ENCODE results near the gene EPHB6. TPM values are rescaled to one million over a fixed set of nuclear protein-coding genes. Genes with fewer than 3 reads are reported as not detected.

EPHB6 gene
- total RNA-seq, 1 donor = 11.0 TPM

DNA sequence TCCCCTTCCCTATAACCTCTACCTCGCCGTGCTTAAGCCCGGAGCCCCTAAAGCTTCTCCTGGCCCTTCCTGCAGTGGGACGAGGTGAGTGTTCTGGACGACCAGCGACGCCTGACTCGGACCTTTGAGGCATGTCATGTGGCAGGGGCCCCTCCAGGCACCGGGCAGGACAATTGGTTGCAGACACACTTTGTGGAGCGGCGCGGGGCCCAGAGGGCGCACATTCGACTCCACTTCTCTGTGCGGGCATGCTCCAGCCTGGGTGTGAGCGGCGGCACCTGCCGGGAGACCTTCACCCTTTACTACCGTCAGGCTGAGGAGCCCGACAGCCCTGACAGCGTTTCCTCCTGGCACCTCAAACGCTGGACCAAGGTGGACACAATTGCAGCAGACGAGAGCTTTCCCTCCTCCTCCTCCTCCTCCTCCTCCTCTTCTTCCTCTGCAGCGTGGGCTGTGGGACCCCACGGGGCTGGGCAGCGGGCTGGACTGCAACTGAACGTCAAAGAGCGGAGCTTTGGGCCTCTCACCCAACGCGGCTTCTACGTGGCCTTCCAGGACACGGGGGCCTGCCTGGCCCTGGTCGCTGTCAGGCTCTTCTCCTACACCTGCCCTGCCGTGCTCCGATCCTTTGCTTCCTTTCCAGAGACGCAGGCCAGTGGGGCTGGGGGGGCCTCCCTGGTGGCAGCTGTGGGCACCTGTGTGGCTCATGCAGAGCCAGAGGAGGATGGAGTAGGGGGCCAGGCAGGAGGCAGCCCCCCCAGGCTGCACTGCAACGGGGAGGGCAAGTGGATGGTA lies 9.2 kb downstream of the EPHB6 start:
- TF ChIP-seq, protein P1, sequence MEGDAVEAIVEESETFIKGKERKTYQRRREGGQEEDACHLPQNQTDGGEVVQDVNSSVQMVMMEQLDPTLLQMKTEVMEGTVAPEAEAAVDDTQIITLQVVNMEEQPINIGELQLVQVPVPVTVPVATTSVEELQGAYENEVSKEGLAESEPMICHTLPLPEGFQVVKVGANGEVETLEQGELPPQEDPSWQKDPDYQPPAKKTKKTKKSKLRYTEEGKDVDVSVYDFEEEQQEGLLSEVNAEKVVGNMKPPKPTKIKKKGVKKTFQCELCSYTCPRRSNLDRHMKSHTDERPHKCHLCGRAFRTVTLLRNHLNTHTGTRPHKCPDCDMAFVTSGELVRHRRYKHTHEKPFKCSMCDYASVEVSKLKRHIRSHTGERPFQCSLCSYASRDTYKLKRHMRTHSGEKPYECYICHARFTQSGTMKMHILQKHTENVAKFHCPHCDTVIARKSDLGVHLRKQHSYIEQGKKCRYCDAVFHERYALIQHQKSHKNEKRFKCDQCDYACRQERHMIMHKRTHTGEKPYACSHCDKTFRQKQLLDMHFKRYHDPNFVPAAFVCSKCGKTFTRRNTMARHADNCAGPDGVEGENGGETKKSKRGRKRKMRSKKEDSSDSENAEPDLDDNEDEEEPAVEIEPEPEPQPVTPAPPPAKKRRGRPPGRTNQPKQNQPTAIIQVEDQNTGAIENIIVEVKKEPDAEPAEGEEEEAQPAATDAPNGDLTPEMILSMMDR (IDR thresholded peaks at IDR 0.05; ENCODE audit: insufficient read depth, low read length) = no peak
- no peak for DNase-seq (ENCODE audit: low read depth)
- no peak overlapping the region for H3K4me3 ChIP-seq (ENCODE audit: low read depth, low read length)

DNA sequence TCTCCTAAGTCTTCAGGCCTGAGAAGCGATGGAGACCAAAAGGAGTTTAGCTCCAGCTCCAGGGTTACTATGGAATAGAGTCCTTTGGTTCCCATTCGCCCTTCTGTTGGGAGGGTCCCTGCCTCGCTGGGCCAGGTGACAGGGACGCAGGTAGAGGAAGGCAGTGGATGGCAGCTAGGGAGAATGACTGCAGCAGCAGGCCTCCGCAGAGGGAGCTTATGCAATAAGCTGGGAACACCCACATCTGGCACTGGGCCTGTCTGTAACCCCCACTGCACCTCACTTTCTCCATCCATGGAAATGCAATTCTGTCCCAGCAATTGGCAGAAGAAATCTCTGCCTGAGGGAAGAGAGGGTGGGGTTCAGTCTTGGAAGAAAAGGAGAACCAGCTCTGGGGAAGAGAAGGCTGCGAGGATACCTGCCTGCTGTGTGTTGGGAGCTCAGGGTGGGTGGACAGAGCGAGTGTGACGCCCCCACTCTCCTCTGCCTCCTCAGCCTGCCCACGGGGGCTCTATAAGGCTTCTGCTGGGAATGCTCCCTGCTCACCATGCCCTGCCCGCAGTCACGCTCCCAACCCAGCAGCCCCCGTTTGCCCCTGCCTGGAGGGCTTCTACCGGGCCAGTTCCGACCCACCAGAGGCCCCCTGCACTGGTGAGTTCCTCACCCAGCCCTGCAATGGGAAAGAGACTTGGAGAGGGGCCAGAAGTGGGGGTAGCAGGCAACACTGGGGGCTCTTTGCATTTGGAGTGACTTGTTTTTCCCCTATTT lies 10.3 kb downstream of the EPHB6 start:
- TF ChIP-seq, protein P1 (IDR thresholded peaks at IDR 0.05; ENCODE audit: insufficient read depth, low read length) = no peak
- H3K4me3 ChIP-seq (ENCODE audit: low read depth, low read length) = no peak overlapping the region
- DNase-seq (ENCODE audit: low read depth) = no peak

DNA sequence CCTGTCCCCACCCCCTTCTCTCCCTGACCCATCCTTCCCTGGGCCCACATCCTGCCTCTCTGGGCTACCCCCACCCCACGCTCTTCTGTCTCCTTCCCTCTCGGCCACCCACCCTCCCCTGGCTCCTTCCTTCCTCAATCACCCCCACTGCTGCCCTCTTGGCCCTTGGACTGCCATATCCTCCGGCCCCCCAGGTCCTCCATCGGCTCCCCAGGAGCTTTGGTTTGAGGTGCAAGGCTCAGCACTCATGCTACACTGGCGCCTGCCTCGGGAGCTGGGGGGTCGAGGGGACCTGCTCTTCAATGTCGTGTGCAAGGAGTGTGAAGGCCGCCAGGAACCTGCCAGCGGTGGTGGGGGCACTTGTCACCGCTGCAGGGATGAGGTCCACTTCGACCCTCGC lies 10.9 kb downstream of the EPHB6 start:
- H3K4me3 ChIP-seq (ENCODE audit: low read depth, low read length) = no peak overlapping the region
- TF ChIP-seq, protein P1 (IDR thresholded peaks at IDR 0.05; ENCODE audit: insufficient read depth, low read length) = no peak
- no peak for DNase-seq (ENCODE audit: low read depth)

DNA sequence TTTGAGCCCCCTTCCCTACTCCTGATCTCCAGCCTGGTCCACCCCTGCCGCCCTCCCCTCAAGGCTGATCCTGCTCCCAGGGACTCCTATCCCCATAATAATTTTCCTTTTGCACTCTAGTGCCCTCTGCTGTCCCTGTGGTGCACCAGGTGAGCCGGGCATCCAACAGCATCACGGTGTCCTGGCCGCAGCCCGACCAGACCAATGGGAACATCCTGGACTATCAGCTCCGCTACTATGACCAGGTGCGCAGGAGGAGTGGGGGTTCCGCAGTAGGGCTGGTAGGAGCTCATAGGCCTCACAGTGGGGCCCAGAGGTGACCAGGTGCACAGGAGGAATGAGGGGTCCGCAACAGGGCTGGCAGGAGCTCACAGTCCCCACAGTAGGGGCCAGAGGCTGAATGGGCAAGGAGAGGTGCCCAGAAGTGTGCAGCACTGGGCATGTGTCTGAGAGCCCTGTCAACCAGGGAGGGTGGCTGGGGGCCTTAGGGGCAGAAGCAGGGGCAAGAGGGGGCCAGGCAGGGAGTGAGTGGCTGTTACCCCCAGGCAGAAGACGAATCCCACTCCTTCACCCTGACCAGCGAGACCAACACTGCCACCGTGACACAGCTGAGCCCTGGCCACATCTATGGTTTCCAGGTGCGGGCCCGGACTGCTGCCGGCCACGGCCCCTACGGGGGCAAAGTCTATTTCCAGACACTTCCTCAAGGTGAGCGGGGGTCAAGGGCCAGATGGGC lies 11.7 kb downstream of the EPHB6 start:
- DNase-seq (ENCODE audit: low read depth) = peak; percentile 22
- TF ChIP-seq, protein P1 (IDR thresholded peaks at IDR 0.05; ENCODE audit: insufficient read depth, low read length) = peak; percentile 65
- no peak overlapping the region for H3K4me3 ChIP-seq (ENCODE audit: low read depth, low read length)

DNA sequence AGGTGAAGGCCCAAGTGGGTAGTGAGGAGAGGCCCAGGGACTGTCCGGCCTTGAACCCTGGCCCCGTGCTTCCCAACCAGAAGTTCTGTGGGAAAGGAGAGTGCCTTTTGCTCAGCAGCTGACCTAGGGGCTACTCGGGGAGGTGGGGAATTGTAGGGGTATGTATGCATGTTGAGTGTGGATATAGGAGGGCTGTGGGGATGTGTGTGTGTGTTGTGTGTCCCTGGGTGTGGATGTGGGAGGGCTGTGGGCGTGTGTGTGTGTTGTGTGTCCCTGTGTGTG lies 12.2 kb downstream of the EPHB6 start:
- H3K4me3 ChIP-seq (ENCODE audit: low read depth, low read length) = no peak overlapping the region
- DNase-seq (ENCODE audit: low read depth) = no peak
- TF ChIP-seq, protein P1 (IDR thresholded peaks at IDR 0.05; ENCODE audit: insufficient read depth, low read length) = no peak

DNA sequence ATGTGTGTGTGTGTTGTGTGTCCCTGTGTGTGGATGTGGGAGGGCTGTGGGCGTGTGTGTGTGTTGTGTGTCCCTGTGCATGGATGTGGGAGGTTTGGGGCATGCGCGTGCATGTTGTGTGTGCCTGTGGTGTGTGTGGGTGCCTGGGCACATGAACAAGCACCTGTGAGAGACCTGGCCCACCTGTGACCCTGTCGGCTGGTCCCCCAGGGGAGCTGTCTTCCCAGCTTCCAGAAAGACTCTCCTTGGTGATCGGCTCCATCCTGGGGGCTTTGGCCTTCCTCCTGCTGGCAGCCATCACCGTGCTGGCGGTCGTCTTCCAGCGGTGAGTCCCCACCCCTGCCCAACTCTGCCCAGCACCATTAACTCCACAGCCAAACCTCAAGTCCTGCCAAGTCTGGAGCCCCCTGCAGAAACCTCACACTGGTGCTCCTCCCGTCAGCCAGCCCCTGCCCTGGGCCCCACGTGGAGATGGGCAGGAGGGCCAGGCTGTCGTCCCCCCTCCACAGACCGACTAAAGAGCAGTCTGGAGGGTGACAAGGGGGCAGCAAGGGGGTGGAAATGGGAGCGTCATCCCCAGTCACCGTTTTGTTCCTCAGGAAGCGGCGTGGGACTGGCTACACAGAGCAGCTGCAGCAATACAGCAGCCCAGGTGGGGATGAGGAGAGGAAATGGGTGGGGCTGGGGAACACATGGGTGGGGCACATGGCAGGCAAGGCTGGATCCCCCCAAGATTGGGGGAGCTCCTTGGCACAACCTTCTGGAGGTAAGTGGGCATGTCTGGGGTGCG lies 12.7 kb downstream of the EPHB6 start:
- TF ChIP-seq, protein P1 (IDR thresholded peaks at IDR 0.05; ENCODE audit: insufficient read depth, low read length) = no peak
- no peak overlapping the region for H3K4me3 ChIP-seq (ENCODE audit: low read depth, low read length)
- DNase-seq (ENCODE audit: low read depth) = no peak
